GM13976 (cell line): ENCODE measurements around the gene NOBOX.

Experiments
- DNase-seq: peaks from one replicate; pipeline ENCODE4 v3.0.0; 2012; ENCODE audit warnings: low spot score
- in situ Hi-C: fragments of 300-500 bp; cut with MboI; formaldehyde crosslinking; loops from one replicate; pipeline ENCODE4 v1.12.0; 2022; ENCODE audit warnings: low sequenced_read_pairs, mixed read lengths, inconsistent platforms; ENCODE audit not compliant: unreplicated experiment
- TF ChIP-seq, protein P1 (sequence below): IDR thresholded peaks from 2 replicates; pipeline ENCODE4 v1.5.1; 2012; ENCODE audit warnings: borderline replicate concordance, mild to moderate bottlenecking; ENCODE audit not compliant: insufficient read depth; ENCODE audit errors: extremely low read depth, missing control alignments, control extremely low read depth

Gene NOBOX

DNA sequence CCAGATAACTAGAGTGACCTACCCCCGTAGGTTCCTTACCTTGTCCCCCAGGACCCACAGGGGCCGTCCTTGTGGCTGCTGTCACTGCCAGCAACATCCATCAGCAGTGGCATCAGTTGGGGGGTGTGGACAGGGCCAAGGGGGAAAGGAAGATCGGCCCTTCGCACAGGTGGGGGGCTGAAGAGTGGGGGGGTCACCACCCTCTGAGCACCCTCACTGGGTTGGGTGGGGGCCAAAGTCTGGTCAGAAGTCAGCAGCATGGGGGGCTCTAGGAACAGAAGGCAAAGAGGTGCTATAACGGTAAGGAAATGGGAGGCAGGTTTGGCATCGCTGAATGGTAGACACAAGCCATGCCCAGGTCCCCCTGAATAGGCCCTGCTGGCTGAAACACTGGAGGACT, 4.6 kb downstream of the NOBOX start:
- in situ Hi-C loops: no loop called here
- DNase-seq: no peak
- TF ChIP-seq, protein P1, sequence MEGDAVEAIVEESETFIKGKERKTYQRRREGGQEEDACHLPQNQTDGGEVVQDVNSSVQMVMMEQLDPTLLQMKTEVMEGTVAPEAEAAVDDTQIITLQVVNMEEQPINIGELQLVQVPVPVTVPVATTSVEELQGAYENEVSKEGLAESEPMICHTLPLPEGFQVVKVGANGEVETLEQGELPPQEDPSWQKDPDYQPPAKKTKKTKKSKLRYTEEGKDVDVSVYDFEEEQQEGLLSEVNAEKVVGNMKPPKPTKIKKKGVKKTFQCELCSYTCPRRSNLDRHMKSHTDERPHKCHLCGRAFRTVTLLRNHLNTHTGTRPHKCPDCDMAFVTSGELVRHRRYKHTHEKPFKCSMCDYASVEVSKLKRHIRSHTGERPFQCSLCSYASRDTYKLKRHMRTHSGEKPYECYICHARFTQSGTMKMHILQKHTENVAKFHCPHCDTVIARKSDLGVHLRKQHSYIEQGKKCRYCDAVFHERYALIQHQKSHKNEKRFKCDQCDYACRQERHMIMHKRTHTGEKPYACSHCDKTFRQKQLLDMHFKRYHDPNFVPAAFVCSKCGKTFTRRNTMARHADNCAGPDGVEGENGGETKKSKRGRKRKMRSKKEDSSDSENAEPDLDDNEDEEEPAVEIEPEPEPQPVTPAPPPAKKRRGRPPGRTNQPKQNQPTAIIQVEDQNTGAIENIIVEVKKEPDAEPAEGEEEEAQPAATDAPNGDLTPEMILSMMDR: no peak

DNA sequence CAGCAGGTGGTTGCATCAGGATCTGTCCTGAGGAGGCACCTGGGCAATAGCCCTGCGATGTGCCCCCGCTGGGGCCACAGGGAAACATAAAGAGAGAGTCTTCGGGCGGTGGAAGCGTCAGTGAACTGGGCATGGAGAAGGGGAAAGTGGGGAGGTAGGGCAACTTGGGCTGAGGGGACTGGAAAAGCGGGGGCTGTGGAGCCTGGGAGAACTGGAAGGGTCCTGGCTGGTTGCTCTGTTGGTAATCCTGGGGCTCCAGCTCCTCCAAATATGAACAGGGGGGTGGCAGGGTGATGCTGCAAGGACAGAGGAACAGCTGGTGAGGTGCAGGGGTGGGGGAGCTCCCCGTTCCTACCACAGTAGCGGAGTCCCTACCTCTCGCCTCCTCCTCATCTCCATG, 5.2 kb downstream of the NOBOX start:
- in situ Hi-C loops: no loop called here
- TF ChIP-seq, protein P1: no peak
- no peak for DNase-seq

DNA sequence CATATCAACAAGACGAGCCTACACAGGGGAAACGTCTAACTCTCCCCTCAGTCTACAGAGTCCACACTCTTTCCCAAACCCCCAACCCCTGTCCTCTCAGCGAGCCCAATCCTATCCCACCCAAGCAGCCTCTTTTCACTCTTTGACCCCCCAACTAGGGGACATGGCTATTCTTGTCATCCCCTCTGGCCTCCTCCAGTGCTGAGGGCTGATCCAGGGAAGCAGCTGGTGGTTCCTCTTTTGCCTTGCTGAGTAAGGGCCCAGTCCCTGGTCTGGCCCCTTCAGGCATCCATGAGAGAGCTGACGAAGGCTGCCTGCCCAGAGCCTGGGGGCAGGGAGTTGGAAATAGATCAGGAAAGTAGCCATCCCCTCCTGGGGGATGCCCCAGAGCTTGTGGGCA, 6.4 kb downstream of the NOBOX start:
- TF ChIP-seq, protein P1: no peak
- in situ Hi-C loops: no loop called here
- no peak for DNase-seq

DNA sequence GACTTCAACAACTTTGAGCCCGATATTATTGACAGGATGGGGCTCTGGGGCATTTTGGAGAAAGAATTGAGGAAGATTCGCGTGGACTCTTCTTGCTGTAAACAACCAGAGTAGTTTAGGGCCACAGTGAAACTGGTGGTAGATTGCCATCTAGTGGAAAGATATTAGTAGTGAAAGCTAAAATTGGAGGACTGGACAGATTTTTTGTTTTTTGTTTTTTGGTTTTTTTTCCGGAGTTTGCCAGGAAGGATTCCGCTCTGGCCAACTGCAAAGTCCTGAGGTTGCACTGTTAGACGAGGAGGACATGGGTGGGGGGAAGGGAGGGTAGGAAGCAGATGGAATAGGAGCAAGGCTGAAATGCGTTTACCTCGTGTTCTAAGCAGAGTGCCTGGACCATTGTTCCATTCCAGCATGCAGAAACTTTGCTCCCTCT, 11.7 kb downstream of the NOBOX start:
- DNase-seq: peak; percentile 65
- TF ChIP-seq, protein P1: peak; percentile 36
- in situ Hi-C loops: no loop called here

DNA sequence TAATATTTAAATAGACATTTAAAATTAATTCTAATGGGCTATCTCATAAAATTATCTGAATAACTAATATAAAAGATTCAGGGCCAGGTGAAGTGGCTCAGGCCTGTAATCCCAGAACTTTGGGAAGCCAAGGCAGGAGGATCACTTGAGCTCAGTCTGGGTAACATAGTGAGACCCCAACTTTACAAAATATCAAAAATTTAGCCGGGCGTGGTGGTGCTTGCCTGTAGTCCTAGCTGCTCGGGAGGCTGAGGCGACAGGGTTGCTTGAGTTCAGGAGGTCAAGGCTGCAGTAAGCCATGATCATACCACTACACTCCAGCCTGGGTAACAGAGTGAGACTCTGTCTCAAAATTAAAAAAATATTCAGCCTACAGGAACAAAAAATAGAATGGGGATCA, 12.5 kb downstream of the NOBOX start:
- no peak for DNase-seq
- in situ Hi-C loops: no loop called here
- TF ChIP-seq, protein P1: no peak

DNA sequence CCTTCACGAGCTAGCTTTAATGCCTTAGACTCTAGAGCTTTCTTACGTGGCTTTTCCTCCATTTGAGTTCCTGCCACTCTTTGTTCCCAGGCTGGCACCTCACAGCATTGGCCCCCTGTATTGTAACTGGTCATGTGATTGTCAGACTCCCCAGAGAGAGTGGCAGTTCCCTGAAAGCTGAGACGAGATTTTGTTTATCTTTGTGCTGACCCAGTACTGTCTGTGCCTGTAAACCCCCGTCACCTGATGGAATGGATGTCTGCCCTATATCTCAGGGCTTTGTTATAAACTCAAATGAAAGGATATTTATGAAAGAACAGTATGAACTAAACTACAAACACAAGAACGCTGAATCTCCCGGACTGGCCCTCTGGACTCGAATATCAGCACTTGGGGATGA, 13.0 kb downstream of the NOBOX start:
- TF ChIP-seq, protein P1: no peak
- DNase-seq: no peak
- in situ Hi-C loops: no loop called here

DNA sequence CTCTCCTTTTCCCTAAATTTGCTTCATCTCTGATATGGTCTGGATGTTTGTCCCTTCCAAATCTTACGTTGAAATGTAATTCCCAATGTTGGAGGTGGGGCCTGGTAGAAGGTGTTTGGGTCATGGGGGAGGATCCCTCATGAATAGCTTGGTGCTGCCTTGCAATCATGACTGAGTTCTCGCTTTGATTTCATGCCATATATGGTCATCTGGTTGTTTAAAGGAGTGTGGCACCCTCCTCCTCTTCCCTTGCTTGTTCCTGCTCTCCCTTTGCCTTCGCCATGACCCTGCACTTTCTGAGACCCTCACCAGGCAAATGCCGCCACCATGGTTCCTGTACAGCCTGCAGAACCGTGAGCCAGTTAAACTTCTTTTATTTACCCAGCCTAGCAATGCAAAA, 14.5 kb downstream of the NOBOX start:
- no peak for DNase-seq
- TF ChIP-seq, protein P1: no peak
- in situ Hi-C loops: no loop called here
